HepG2 (cell line): ENCODE results near the gene SPAG7. TPM values are rescaled to one million over a fixed set of nuclear protein-coding genes. Genes with fewer than 3 reads are reported as not detected.

Source experiments
- AHR ChIP-seq: IDR thresholded peaks from 2 replicates; pipeline ENCODE4 v1.6.1; 2018; ENCODE audit warnings: missing genetic modification reagents, missing compliant biosample characterization
- ARHGAP35 ChIP-seq: sonication (generic); formaldehyde crosslinking; IDR thresholded peaks from 2 replicates; pipeline ENCODE4 v1.9.0; 2022; ENCODE audit warnings: mild to moderate bottlenecking, inconsistent platforms, moderate library complexity, missing genetic modification reagents, borderline replicate concordance
- BHLHE40 ChIP-seq: IDR thresholded peaks from 2 replicates; pipeline ENCODE4 v1.6.1; 2011; ENCODE audit warnings: low read length, improper control_type of control experiment
- DPF2 ChIP-seq: sonication (generic); formaldehyde crosslinking; IDR thresholded peaks from 2 replicates; pipeline ENCODE4 v1.4.0; 2020; ENCODE audit warnings: mild to moderate bottlenecking, low read depth, missing genetic modification reagents, borderline replicate concordance
- DR1 ChIP-seq: sonication (generic); formaldehyde crosslinking; IDR thresholded peaks from 2 replicates; pipeline ENCODE4 v1.8.0; 2021; ENCODE audit warnings: mild to moderate bottlenecking, missing genetic modification reagents, inconsistent platforms
- HNRNPH1 ChIP-seq: fragments of 200-400 bp; formaldehyde crosslinking; optimal IDR thresholded peaks from 2 replicates; pipeline ENCODE3; 2017; ENCODE audit warnings: mild to moderate bottlenecking, low read depth, low read length
- HOXA7 ChIP-seq: sonication (generic); formaldehyde crosslinking; IDR thresholded peaks from 2 replicates; pipeline ENCODE4 v1.8.1; 2022; ENCODE audit warnings: mild to moderate bottlenecking, missing genetic modification reagents, moderate library complexity
- ISX ChIP-seq: sonication (generic); formaldehyde crosslinking; conservative IDR thresholded peaks from 2 replicates; pipeline ENCODE4 v1.5.0; 2020; ENCODE audit warnings: missing genetic modification reagents
- KDM2A ChIP-seq: sonication (generic); formaldehyde crosslinking; IDR thresholded peaks from 2 replicates; pipeline ENCODE4 v1.4.0; 2020; ENCODE audit warnings: low read depth, missing genetic modification reagents, borderline replicate concordance
- KLF11 ChIP-seq: IDR thresholded peaks from 2 replicates; pipeline ENCODE4 v1.6.1; 2016; ENCODE audit warnings: missing compliant biosample characterization
- KLF15 ChIP-seq: sonication (generic); formaldehyde crosslinking; IDR thresholded peaks from 2 replicates; pipeline ENCODE4 v1.8.1; 2023; ENCODE audit warnings: borderline replicate concordance, mild to moderate bottlenecking, inconsistent platforms, missing genetic modification reagents, mixed read lengths
- MED8 ChIP-seq: sonication (generic); formaldehyde crosslinking; IDR thresholded peaks from 2 replicates; pipeline ENCODE4 v1.8.1; 2023; ENCODE audit warnings: mild to moderate bottlenecking, missing genetic modification reagents; ENCODE audit not compliant: insufficient replicate concordance
- MTF2 ChIP-seq: sonication (generic); formaldehyde crosslinking; IDR thresholded peaks from 2 replicates; pipeline ENCODE4 v1.5.0; 2020; ENCODE audit warnings: missing genetic modification reagents, borderline replicate concordance
- NFATC3 ChIP-seq: sonication (generic); formaldehyde crosslinking; IDR thresholded peaks from 2 replicates; pipeline ENCODE4 v1.5.1; 2020; ENCODE audit warnings: mild to moderate bottlenecking, missing genetic modification reagents
- PAX8 ChIP-seq: sonication (generic); formaldehyde crosslinking; IDR thresholded peaks from 2 replicates; pipeline ENCODE4 v1.8.0; 2022; ENCODE audit warnings: mild to moderate bottlenecking, missing genetic modification reagents, borderline replicate concordance
- SAP130 ChIP-seq: IDR thresholded peaks from 2 replicates; pipeline ENCODE4 v1.6.1; 2016; ENCODE audit warnings: low read depth
- SMYD3 ChIP-seq: sonication (generic); formaldehyde crosslinking; IDR thresholded peaks from 2 replicates; pipeline ENCODE4 v1.8.1; 2023; ENCODE audit warnings: mild to moderate bottlenecking, missing genetic modification reagents
- SOX5 ChIP-seq: IDR thresholded peaks from 2 replicates; pipeline ENCODE4 v1.6.1; 2016; ENCODE audit warnings: borderline replicate concordance
- TFDP1 ChIP-seq: IDR thresholded peaks from 2 replicates; pipeline ENCODE4 v1.6.1; 2016; ENCODE audit warnings: missing compliant biosample characterization, missing genetic modification reagents, borderline replicate concordance
- TMF1 ChIP-seq: sonication (generic); formaldehyde crosslinking; IDR thresholded peaks from 2 replicates; pipeline ENCODE4 v1.8.1; 2022; ENCODE audit warnings: low read depth, missing genetic modification reagents
- ZHX1 ChIP-seq: sonication (generic); formaldehyde crosslinking; IDR thresholded peaks from 2 replicates; pipeline ENCODE4 v1.8.1; 2022; ENCODE audit warnings: low read depth, mild to moderate bottlenecking, missing genetic modification reagents
- ZNF10 ChIP-seq: sonication (generic); formaldehyde crosslinking; IDR thresholded peaks from 2 replicates; pipeline ENCODE4 v1.4.0; 2020; ENCODE audit warnings: mild to moderate bottlenecking, low read depth, missing genetic modification reagents, borderline replicate concordance
- ZNF264 ChIP-seq: sonication (generic); formaldehyde crosslinking; IDR thresholded peaks from 2 replicates; pipeline ENCODE4 v1.4.0; 2020; ENCODE audit warnings: missing genetic modification reagents
- ZNF446 ChIP-seq: sonication (generic); formaldehyde crosslinking; IDR thresholded peaks from 2 replicates; pipeline ENCODE4 v1.5.0; 2020; ENCODE audit warnings: mild to moderate bottlenecking, missing genetic modification reagents
- ZNF501 ChIP-seq: sonication (generic); formaldehyde crosslinking; IDR thresholded peaks from 2 replicates; pipeline ENCODE4 v1.5.1; 2020; ENCODE audit warnings: mild to moderate bottlenecking, moderate library complexity, missing genetic modification reagents
- ZNF570 ChIP-seq: sonication (generic); formaldehyde crosslinking; IDR thresholded peaks from 2 replicates; pipeline ENCODE4 v1.4.0; 2020; ENCODE audit warnings: mild to moderate bottlenecking, missing genetic modification reagents, borderline replicate concordance
- ZNF879 ChIP-seq: sonication (generic); formaldehyde crosslinking; IDR thresholded peaks from 2 replicates; pipeline ENCODE4 v1.8.1; 2023; ENCODE audit warnings: missing genetic modification reagents
- ZSCAN31 ChIP-seq: sonication (generic); formaldehyde crosslinking; IDR thresholded peaks from 2 replicates; pipeline ENCODE4 v1.5.0; 2020; ENCODE audit warnings: low read depth, mild to moderate bottlenecking, missing genetic modification reagents
- polyA plus RNA-seq, 8 experiments: library from polyadenylated mRNA; depleted of rRNA in 3 of 8; stranded (reverse) in 7 of 8; unstranded in 1 of 8; fragments of >200 nt; fragmentation: Illumina TruSeq in 4 of 8; extraction: Trizol in 4 of 8; gene quantifications; 2 replicates each; pipeline versions ENCODE4 v1.2.1 to v1.2.3, GENCODE V29; 2011 to 2016; ENCODE audit warnings: low read depth in 4 of 8, missing spikeins in 1 of 8, mixed read lengths in 1 of 8; ENCODE audit not compliant: insufficient read depth in 1 of 8
- total RNA-seq, 5 experiments: library from RNA; depleted of rRNA; stranded (reverse); fragments of >200 nt; fragmentation: Illumina TruSeq; extraction: Trizol; gene quantifications; 2 replicates each; pipeline ENCODE4 v1.2.3, GENCODE V29; 2016; ENCODE audit warnings: low read depth in 1 of 5

Gene SPAG7
- total and polyA plus RNA-seq, 2 of the 13 experiments (the other 11 are each of a cell fraction or from before 2014, with no cell fraction given): 51.0 to 59.0 TPM

DNA sequence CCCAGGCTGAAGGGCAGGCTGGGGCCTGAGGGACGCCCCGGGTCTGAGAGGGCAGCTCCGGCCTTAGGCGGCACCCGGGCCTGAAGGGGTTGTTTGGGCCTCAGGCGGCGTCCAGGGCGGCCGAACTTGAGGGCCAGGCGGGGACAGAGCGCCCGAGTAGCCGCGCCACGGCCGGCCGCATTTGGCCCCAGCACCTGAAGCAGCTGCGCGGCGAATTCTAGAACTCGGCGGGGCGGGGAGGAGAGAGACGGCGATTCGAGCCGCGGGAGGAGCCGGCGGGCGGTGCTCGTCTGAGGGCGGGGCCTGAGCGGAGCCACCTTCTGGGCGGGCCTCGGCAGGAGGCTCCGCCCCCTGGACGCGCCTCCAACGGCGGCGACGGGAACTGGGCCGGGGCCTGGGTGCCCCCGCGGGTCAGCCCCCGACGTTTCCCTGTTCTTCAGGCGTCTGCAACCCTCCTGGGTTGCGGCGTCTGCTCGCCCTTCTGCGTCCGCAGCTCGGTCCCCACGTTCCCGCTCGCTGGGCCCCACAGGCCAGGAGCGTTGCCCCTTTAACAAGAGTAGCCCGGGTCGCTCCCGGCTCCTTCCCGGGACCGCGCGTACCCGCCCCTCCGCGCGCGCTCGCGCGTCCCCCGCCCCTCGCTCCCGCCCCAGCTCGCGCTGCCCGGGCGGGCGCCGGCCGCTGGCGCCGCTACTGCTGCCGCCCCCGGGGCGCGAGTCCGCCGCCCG lies 29.8 kb upstream of the SPAG7 start, which contains the start of the genes INCA1 and KIF1C (continued):
- TF ChIP-seq ZHX1 (0 out of 2 replicates have a peak, but pooled peaks have one; percentile 55), ZSCAN31 (CRISPR knock-in tag) (peak; percentile 57), ZNF570 (no peak), AHR (no peak), KLF15 (CRISPR knock-in tag) (no peak), TFDP1 (peak; percentile 56; the same call in 1 of the 2 replicates), ISX (CRISPR knock-in tag) (no peak; the same call in 1 of the 2 replicates), BHLHE40 (peak; percentile 2; the same call in 1 of the 2 replicates), NFATC3 (no peak; the same call in 1 of the 2 replicates), ZNF501 (peak; percentile 56; the same call in 1 of the 2 replicates), DR1 (CRISPR knock-in tag) (0 out of 2 replicates have a peak, but pooled peaks have one; percentile 46), SOX5 (CRISPR knock-in tag) (peak; percentile 34; the same call in 1 of the 2 replicates), TMF1 (CRISPR knock-in tag) (peak; percentile 56; the same call in 1 of the 2 replicates), HNRNPH1 (no peak), ZNF264 (CRISPR knock-in tag) (no peak), ZNF10 (CRISPR knock-in tag) (no peak), KDM2A (CRISPR knock-in tag) (peak; percentile 83), HOXA7 (CRISPR knock-in tag) (no peak), ZNF446 (CRISPR knock-in tag) (peak; percentile 25), ZNF879 (CRISPR knock-in tag) (no peak), MTF2 (no peak), MED8 (CRISPR knock-in tag) (no peak), SAP130 (CRISPR knock-in tag) (no peak; the same call in none of the 2 replicates), DPF2 (CRISPR knock-in tag) (no peak), KLF11 (CRISPR knock-in tag) (no peak), ARHGAP35 (CRISPR knock-in tag) (0 out of 2 replicates have a peak, but pooled peaks have one; percentile 30), PAX8 (CRISPR knock-in tag) (no peak), SMYD3 (CRISPR knock-in tag) (0 out of 2 replicates have a peak, but pooled peaks have one; percentile 22)
